COLO829 (cell line): ENCODE measurements around the gene PHTF2.
"Not testable (repeated sequence)": the region's sequence is repeated elsewhere in the genome, so short reads cannot be mapped to it uniquely, and the experiment has no call there.

Source experiments
- DNase-seq: peaks from one replicate; pipeline ENCODE4 v3.0.0; 2012; ENCODE audit warnings: low spot score

Gene PHTF2

GRCh38 chr7:77830649-77831355 is 32.2 kb downstream of the PHTF2 start:
- DNase-seq, result no peak

- no peak for DNase-seq
Measured at GRCh38 chr7:77831481-77831880, 32.9 kb downstream of the PHTF2 start.

GRCh38 chr7:77831953-77832352 is 33.4 kb downstream of the PHTF2 start:
- no peak for DNase-seq

GRCh38 chr7:77833136-77833535 is 34.6 kb downstream of the PHTF2 start:
- no peak for DNase-seq

- not testable (repeated sequence) for DNase-seq
Measured at GRCh38 chr7:77836425-77836824, 37.9 kb downstream of the PHTF2 start.

GRCh38 chr7:77837275-77837674 is 38.7 kb downstream of the PHTF2 start:
- no peak for DNase-seq

- no peak for DNase-seq
Measured at GRCh38 chr7:77837966-77838365, 39.4 kb downstream of the PHTF2 start.

GRCh38 chr7:77838929-77839491 is 40.4 kb downstream of the PHTF2 start:
- no peak for DNase-seq

GRCh38 chr7:77839919-77840318 is 41.3 kb downstream of the PHTF2 start:
- no peak for DNase-seq

- no peak for DNase-seq
Measured at GRCh38 chr7:77843194-77843593, 44.6 kb downstream of the PHTF2 start.

- no peak for DNase-seq
Measured at GRCh38 chr7:77846317-77847092, 47.9 kb downstream of the PHTF2 start.

- no peak for DNase-seq
Measured at GRCh38 chr7:77855371-77856083, 57.0 kb downstream of the PHTF2 start.

- no peak for DNase-seq
Measured at GRCh38 chr7:77858278-77858677, 59.7 kb downstream of the PHTF2 start.

- no peak for DNase-seq
Measured at GRCh38 chr7:77859343-77859742, 60.8 kb downstream of the PHTF2 start.

- no peak for DNase-seq
Measured at GRCh38 chr7:77862691-77863090, 64.1 kb downstream of the PHTF2 start.

- no peak for DNase-seq
Measured at GRCh38 chr7:77863860-77864259, 65.3 kb downstream of the PHTF2 start.

- DNase-seq, result no peak
Measured at GRCh38 chr7:77866370-77866769, 67.8 kb downstream of the PHTF2 start.

GRCh38 chr7:77866786-77867536 is 68.4 kb downstream of the PHTF2 start:
- DNase-seq, result peak; percentile 54

GRCh38 chr7:77867537-77867865 is 68.9 kb downstream of the PHTF2 start:
- no peak for DNase-seq

GRCh38 chr7:77872256-77872655 is 73.7 kb downstream of the PHTF2 start:
- DNase-seq, result not testable (repeated sequence)

GRCh38 chr7:77873416-77874327 is 75.1 kb downstream of the PHTF2 start:
- not testable (repeated sequence) for DNase-seq
